Head of caudate nucleus (tissue), 42 donors: ENCODE results near the gene PLXDC2.

Experiments used
- DNase-seq, 42 donors: peaks; one replicate each; pipeline versions ENCODE4 v3.0.0 to v3.0.0-alpha.2; 2020 to 2021; ENCODE audit warnings: mixed read lengths in 7 of 42
- intact Hi-C: fragments of 100-400 bp; cut with DNase I; formaldehyde crosslinking; loops from one replicate; pipeline ENCODE4 v1.15.0; 2022

PLXDC2 gene

GRCh38 chr10:20330246-20330645 is 514.0 kb downstream of the PLXDC2 start:
- intact Hi-C loops: no loop called here
- DNase-seq: no peak

GRCh38 chr10:20334559-20334958 is 518.3 kb downstream of the PLXDC2 start:
- intact Hi-C loops: no loop called here
- DNase-seq: no peak
